Brain microvascular endothelial cell (primary cell): Measurements from ENCODE around the gene LRP5.

Source experiments
- DNase-seq: peaks from one replicate; pipeline ENCODE4 v3.0.0-alpha.2; 2020
- H3K27ac ChIP-seq: fragments of 250-450 bp; sonication (Bioruptor Pico); 2 replicates; pipeline ENCODE4 v1.5.1; 2020; ENCODE audit warnings: mild to moderate bottlenecking, moderate library complexity
- H3K27me3 ChIP-seq: fragments of 250-450 bp; sonication (Bioruptor Pico); replicated peaks from 2 replicates; pipeline ENCODE4 v1.5.1; 2020; ENCODE audit warnings: mild to moderate bottlenecking
- H3K36me3 ChIP-seq: fragments of 250-450 bp; sonication (Bioruptor Pico); replicated peaks from 2 replicates; pipeline ENCODE4 v1.5.1; 2020; ENCODE audit warnings: mild to moderate bottlenecking
- H3K4me3 ChIP-seq: 2 replicates; pipeline ENCODE4 v1.5.1; 2011; ENCODE audit warnings: low read depth, mild to moderate bottlenecking, control low read depth, low read length, moderate library complexity
- CTCF ChIP-seq: IDR thresholded peaks from 2 replicates; pipeline ENCODE4 v1.5.1; 2011; ENCODE audit warnings: low read depth, mild to moderate bottlenecking, moderate library complexity, low read length, control low read depth, inconsistent platforms; ENCODE audit errors: missing control alignments
- in situ Hi-C: cut with HindIII; loops from 2 replicates; pipeline ENCODE4 v1.10.0; 2017; ENCODE audit warnings: low sequenced_read_pairs, low pct_ligation_motif_present

LRP5 gene

GRCh38 chr11:68420171-68420570, 107.8 kb downstream of the LRP5 start:
- in situ Hi-C loops: no loop called here
- Histone ChIP-seq H3K36me3 (peaks cover 5% of the 10 kb centered on the region), H3K4me3 (no peak overlapping the region), H3K27ac (no peak overlapping the region), H3K27me3 (no peaks in the 10 kb centered on the region)
- no peak for DNase-seq
- no peak for TF ChIP-seq CTCF

- Histone ChIP-seq H3K27ac (no peak overlapping the region), H3K4me3 (no peak overlapping the region), H3K27me3 (no peaks in the 10 kb centered on the region), H3K36me3 (peaks cover 12% of the 10 kb centered on the region)
- DNase-seq: no peak
- no peak for TF ChIP-seq CTCF
- in situ Hi-C loops: no loop called here
Observed at GRCh38 chr11:68423481-68423880, 111.1 kb downstream of the LRP5 start.

GRCh38 chr11:68424101-68424632, 111.8 kb downstream of the LRP5 start:
- no peak for TF ChIP-seq CTCF
- in situ Hi-C loops: no loop called here
- no peak for DNase-seq
- no peaks in the 10 kb centered on the region for H3K27me3 ChIP-seq
- no peak overlapping the region for H3K4me3 ChIP-seq
- H3K36me3 ChIP-seq: peaks cover 15% of the 10 kb centered on the region
- no peak overlapping the region for H3K27ac ChIP-seq

- Histone ChIP-seq H3K27me3 (no peaks in the 10 kb centered on the region), H3K27ac (no peak overlapping the region), H3K36me3 (peaks cover 25% of the 10 kb centered on the region), H3K4me3 (no peak overlapping the region)
- no peak for TF ChIP-seq CTCF
- DNase-seq: no peak
- in situ Hi-C loops: no loop called here
Observed at GRCh38 chr11:68424981-68425865, 112.8 kb downstream of the LRP5 start.

- H3K27me3 ChIP-seq: no peaks in the 10 kb centered on the region
- no peak overlapping the region for H3K27ac ChIP-seq
- peaks cover 30% of the 10 kb centered on the region for H3K36me3 ChIP-seq
- no peak for TF ChIP-seq CTCF
- DNase-seq: no peak
- in situ Hi-C loops: no loop called here
- no peak overlapping the region for H3K4me3 ChIP-seq
Observed at GRCh38 chr11:68425866-68426380, 113.5 kb downstream of the LRP5 start.

- no peak overlapping the region for H3K27ac ChIP-seq
- TF ChIP-seq CTCF: no peak
- DNase-seq: no peak
- in situ Hi-C loops: no loop called here
- H3K4me3 ChIP-seq: no peak overlapping the region
- H3K27me3 ChIP-seq: no peaks in the 10 kb centered on the region
- H3K36me3 ChIP-seq: peaks cover 39% of the 10 kb centered on the region
Observed at GRCh38 chr11:68429661-68430060, 117.3 kb downstream of the LRP5 start.
